GM21529 (cell line): ENCODE measurements around the gene SGCA.

Experiments
- ATAC-seq: cut with Tn5 transposase; IDR thresholded peaks from one replicate; pipeline ENCODE4 v1.9.1; 2021; ENCODE audit not compliant: unreplicated experiment

The SGCA gene

DNA sequence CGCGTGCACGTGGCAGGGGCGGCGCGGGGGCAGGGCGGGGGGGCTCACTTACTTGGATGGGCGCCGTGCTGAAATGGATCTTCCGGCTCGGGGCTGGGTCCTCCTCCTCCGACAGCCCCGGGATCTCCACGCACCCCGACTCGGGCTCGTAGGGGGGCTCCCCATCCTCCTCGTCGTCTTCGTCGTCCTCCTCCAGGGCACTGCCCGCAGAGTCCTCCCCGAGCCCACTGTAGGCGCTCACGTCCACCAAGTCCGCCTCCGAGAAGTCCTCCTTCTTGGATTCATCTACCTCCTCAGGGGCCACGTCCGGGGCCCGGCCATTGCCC lies 16.8 kb upstream of the SGCA start:
- ATAC-seq = no peak

DNA sequence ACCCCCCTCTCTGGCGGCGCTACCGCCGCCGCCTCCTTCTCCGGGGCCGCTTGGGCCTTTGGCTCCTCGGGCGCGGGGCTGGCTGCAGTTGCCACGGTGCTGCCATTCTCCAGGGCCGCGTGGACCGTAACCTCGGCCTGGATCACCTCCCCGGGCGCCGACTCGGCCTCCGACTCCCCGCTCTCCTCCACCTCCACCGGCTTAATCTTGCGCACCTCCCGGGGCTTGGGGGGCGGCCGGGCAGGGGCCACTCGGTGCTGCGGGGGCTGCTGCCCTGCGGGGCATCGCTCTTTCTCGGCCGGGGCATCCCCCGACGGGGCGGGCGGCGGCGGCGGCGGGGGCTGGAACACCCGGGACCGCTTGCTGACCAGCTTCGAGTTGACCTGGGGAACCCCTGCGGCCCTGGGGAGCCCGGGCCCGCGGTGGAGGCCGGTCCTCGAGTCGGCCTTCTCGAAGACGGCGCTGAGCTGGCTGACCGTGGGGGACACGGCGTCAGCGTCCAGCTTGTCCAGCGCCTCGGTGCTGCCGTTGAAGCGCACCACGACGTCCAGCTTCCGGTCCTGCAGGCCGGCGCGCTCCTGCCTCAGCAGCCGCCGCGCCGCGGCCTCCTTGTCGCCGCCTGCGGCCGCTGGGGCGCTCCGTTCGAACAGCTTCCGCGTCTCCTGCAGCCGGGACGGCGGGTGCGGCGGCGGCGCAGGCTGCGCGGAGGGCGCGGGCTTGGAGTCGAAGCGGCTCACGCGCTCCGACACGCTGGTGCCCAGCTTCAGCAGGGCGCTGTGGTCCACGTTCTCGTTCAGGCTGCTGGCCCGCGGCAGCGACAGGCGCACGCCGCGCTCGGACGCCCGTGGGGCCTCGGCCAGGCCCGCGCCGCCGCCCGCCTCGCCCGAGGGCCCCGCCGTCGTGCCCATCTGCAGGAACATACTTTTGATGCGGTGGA lies 16.1 kb upstream of the SGCA start:
- ATAC-seq = no peak

DNA sequence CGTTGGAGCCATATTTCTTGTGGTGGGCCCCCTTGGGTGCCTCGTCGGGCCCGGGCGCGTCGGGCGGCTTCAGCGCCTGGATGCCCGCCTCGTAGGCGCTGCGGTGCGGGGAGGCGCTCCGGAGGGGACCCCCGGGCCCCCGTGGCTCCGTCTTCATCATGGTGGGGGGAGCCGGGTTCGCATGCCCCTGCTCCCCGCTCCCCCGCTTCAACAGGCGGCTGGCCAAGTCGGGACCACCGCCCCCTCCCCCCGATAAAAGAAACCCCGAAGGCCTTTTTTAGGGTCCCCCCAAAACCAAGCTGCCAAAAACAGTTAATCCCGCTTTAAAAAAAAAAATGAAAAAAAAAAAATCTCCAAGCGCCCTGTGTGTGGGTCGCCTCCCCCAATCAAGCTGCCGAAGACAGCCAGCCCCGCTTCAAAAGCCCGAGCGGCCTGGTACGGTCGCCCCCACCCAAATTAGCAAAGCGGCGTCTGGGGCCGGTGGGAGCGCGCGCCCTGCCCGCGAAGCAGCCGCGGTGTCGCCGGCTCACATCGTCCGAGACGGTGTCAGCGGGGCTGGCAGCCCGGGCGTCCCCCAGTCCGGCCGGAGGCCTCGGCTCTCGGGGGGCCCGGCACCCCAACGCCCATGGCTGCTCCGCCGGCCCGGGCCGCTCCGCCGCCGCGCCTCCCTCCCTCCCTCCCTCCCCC lies 15.3 kb upstream of the SGCA start, which contains the start of gene PPP1R9B:
PPP1R9B (minus strand) TSS at position 324 of the 687 bp plus-strand sequence; CDS start at position 160, 164 bp downstream.
- ATAC-seq = no peak

DNA sequence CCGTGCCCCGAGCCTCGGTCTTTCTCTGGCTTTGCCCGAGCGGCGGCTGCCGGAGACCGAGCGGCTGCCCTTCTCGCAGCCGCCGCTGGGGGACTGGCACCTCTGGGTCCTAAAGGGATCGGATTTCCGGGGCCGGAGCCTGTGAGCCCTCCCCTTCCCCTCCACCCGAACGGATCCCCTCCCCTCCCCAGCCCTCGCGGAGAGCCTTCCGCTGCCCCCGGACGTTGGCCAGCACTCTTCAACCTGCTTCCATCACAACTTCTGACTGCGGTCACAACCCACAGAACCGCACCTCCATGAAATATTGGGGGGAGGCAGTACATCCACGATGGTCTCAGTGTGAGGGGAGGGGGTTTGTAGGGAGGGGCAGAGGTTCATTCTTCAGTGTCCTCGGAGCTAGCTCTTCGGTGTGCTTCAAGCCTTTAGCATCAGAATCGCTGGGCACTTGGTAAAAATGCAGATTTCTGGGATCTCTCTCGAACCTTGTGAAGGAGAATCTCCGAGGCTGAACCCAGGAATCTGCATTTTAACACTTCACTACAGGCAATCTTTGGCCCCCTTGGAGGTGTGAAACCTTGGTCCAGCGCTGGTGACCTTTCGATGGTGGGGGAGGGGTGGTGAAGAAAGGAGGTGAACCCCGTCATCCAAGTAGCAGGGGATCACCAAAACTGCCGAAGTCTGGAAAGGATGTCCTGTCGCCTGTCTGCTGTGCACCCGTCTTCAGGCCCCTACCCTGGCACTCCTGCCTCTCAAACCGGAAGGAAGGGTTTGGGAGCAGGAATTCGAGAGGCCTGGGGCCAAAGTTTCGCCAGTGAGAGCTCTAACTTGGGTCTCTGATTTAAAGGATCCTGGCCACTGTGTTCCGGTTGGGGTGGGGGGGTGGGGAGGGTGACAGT lies 14.5 kb upstream of the SGCA start:
- ATAC-seq = peak; percentile 40

GRCh38 chr17:50151937-50152547 lies 13.8 kb upstream of the SGCA start:
- peak; percentile 29 for ATAC-seq

GRCh38 chr17:50152736-50153135 lies 13.1 kb upstream of the SGCA start:
- ATAC-seq = no peak

GRCh38 chr17:50153650-50154575 lies 11.9 kb upstream of the SGCA start:
- ATAC-seq = no peak

DNA sequence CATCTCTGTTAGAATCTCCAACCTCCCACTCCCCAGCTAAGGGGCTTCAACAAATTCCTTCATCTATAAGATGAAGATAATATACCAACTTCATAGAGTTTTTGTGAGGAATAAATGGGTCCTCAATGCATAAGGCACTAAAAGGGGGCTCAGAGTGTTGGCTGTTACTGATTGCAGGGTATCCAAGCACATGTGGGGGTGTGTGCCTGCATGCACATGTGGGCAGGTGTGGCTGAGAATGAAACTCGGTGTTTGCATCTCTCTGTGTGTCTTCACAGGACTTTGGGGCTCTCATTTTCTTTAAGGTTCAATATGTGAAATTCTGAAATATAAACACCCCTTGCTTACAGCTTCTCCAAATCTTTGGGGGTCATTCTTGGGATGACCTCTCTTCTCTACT lies 11.2 kb upstream of the SGCA start:
- peak; percentile 30 for ATAC-seq

- no peak for ATAC-seq
These were observed 10.5 kb upstream of the SGCA start for GRCh38 chr17:50155115-50155819.

GRCh38 chr17:50157891-50158290 lies 7.9 kb upstream of the SGCA start:
- ATAC-seq = no peak

DNA sequence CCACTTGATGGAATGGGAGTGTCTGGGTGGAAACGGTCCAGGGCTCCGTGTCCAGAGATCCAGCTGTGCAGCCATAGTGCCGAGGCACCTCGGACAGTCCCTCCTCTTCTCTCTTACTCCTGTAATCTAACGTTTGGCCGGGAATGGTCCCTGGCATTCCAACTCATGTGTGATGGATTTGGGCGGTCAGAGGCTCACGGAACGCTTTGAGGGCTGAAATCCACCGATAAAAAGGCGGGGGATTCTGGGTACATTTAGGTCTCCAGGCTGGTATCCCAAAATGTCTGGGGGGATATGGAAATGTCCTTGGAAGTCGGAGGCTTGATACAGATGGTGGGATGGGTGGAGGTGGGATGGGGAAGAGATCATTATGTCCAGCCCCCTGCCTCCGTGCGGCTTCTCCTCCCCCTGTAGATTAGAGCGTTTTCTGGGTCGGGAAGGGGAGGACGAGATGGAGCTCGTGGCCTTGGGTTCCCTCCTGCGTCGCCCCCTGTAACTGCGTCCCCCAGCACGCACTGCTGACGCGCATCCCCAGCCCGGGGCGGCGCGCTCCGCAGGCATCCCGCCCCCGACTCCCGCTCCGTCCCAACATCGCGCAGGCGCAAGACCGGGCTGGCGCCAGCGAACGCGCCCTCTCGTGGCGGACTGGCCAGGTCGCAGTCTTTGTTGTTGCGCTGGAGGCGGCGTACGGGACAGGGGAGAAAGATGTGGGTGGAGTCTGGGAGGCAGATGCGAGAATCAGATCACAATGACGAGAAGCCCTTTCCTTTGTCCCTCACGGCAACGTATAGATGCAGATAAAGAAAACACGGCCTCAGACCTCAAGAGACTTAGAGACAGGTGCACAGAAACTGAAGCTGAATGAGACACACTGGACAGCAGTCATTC lies 4.5 kb upstream of the SGCA start:
- peak; percentile 78 for ATAC-seq

DNA sequence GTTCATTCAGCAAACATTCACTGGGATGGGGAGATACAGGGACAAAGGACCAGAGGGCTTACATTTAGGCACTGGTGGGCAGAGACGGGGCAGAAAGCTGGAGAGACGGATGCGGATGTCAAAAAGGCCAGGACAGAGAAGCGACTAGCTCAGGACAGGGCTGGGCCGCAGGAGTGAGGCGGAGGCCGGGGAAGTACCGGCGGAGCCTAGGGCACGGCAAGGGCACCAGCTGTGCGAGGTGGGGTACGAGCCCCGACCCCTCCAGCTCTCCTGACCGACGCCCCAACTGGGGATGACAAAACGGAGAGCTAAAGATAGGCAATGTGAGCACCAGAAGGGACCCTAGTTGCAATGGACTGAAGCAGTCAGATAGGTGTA lies 3.9 kb upstream of the SGCA start:
- no peak for ATAC-seq

- no peak for ATAC-seq
These were observed 3.1 kb upstream of the SGCA start for GRCh38 chr17:50162466-50163254.

DNA sequence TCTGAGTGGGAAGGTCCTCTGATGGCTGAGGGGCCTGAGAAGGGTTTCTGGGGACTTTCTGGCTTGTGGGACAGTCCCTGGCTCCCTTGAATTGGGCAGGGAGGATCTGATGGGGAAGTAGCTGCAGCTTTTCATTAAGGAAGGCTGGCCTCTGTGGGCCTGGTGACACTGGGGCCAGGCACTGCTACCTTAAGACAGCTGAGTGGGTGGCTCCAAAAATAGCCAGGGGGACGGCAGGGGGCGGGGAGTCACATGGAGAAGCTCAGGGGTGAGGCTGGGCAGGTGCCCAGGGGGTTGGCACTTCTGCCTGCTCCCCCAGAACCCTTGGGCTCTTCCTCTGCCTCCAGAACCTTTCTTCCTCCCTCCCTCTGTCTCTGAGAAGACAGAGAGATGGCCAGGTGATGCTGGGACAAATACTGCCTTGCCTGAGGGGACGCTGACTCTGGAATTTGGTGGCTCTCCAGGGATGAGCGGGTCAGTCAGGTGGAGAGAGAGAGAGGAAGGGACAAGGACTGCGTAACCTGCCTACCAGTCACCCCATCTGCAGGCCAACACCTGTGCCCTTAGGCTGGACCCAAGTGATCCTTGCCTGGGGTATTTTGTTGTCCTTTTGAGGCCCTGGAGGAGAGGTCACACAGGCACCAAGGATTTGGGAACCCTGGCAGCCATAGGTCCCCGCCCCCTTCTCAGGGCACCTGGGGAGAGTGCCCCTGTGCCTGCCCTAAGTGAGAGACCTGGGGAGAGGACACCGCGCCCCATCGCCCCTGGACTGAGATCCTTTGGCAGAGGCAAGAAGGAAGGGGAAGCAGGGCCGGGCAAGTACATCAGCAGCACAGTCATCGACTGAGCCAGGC lies 1.7 kb upstream of the SGCA start:
- ATAC-seq = peak; percentile 46

DNA sequence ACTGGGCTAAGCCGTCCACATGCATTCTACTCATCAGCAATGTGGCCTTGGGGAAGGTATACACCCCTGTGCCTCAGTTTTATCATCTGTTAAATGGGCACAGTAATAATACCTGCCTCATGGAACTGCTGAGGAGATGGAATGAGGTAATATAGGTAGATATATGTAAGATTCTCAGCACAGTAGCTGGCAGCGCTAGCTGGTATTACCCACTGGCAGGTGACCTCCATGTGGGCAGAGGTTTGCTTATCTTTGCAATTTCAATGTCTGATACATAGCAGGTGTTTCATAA lies 1.2 kb upstream of the SGCA start:
- no peak for ATAC-seq

DNA sequence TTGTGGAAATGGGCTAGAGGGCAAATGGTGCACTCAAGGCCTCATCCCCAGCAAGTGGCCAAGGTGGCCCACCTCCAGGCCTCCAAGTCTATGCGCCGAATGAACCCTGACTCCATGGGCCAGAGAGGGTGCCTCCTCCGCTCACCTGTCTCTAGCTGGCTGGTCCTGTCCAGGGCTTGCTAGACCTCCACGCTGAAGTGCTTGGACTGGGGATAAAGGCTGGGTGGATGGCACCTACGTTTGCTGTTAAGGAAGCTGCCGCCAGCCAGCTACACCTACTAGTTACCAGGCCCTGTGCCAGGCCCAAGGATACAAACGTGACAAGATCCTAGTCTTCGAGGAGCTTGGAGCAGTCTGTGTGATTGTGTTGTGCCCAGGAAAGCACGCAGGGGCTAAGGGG lies 739 bp upstream of the SGCA start:
- no peak for ATAC-seq

- no peak for ATAC-seq
These were observed 339 bp upstream of the SGCA start for GRCh38 chr17:50165466-50165865.
